IPS-18a (cell line): ENCODE data around the gene TUBA8.
A peak's percentile ranks its signal among the peaks of the same experiment; 100 is the strongest.
"Not testable (repeated sequence)": the region's sequence is repeated elsewhere in the genome, so short reads cannot be mapped to it uniquely, and the experiment has no call there.

Source experiments
- H3K27ac ChIP-seq: one replicate; pipeline ENCODE4 v1.5.1; 2013; ENCODE audit warnings: low read length
- H3K27me3 ChIP-seq: one replicate; pipeline ENCODE4 v1.6.1; 2013; ENCODE audit warnings: mild to moderate bottlenecking, low read length; ENCODE audit not compliant: control insufficient read depth, insufficient read depth
- H3K36me3 ChIP-seq: one replicate; pipeline ENCODE4 v1.6.1; 2013; ENCODE audit warnings: low read depth, low read length; ENCODE audit not compliant: control insufficient read depth
- H3K4me1 ChIP-seq: one replicate; pipeline ENCODE4 v1.6.1; 2013; ENCODE audit warnings: low read depth, low read length; ENCODE audit not compliant: control insufficient read depth
- H3K4me3 ChIP-seq: one replicate; pipeline ENCODE4 v1.5.1; 2013; ENCODE audit warnings: low read length
- H3K9ac ChIP-seq: one replicate; pipeline ENCODE4 v1.6.1; 2013; ENCODE audit warnings: mild to moderate bottlenecking, low read length, moderate library complexity
- H3K9me3 ChIP-seq: one replicate; pipeline ENCODE4 v1.6.1; 2013; ENCODE audit warnings: low read depth, low read length; ENCODE audit not compliant: control insufficient read depth

The TUBA8 gene

GRCh38 chr22:18093661-18094060 lies 16.9 kb upstream of the TUBA8 start:
- H3K27ac ChIP-seq = no peak overlapping the region
- H3K9ac ChIP-seq = no peak overlapping the region
- no peak overlapping the region for H3K4me3 ChIP-seq

GRCh38 chr22:18095101-18095805 lies 15.4 kb upstream of the TUBA8 start:
- peaks cover 1% of the 10 kb centered on the region for H3K36me3 ChIP-seq
- H3K4me1 ChIP-seq = no peaks in the 10 kb centered on the region
- no peaks in the 10 kb centered on the region for H3K9me3 ChIP-seq
- H3K27me3 ChIP-seq = no peaks in the 10 kb centered on the region
- no peak overlapping the region for H3K9ac ChIP-seq
- H3K27ac ChIP-seq = no peak overlapping the region
- H3K4me3 ChIP-seq = no peak overlapping the region

More at GRCh38 chr22:18093661-18094060, 16.9 kb upstream of the TUBA8 start:
- Histone ChIP-seq H3K36me3 (peaks cover 11% of the 10 kb centered on the region), H3K9me3 (no peaks in the 10 kb centered on the region), H3K4me1 (no peaks in the 10 kb centered on the region), H3K27me3 (no peaks in the 10 kb centered on the region)

- H3K27ac ChIP-seq = no peak overlapping the region
- no peaks in the 10 kb centered on the region for H3K36me3 ChIP-seq
Measured at GRCh38 chr22:18096823-18097222, 13.8 kb upstream of the TUBA8 start.

GRCh38 chr22:18100781-18101180 lies 9.8 kb upstream of the TUBA8 start:
- Histone ChIP-seq H3K4me1 (no peaks in the 10 kb centered on the region), H3K9ac (no peak overlapping the region), H3K4me3 (no peak overlapping the region), H3K27me3 (no peaks in the 10 kb centered on the region), H3K27ac (no peak overlapping the region), H3K9me3 (no peaks in the 10 kb centered on the region), H3K36me3 (no peaks in the 10 kb centered on the region)

More at GRCh38 chr22:18096823-18097222, 13.8 kb upstream of the TUBA8 start:
- H3K4me1 ChIP-seq = no peaks in the 10 kb centered on the region
- no peak overlapping the region for H3K4me3 ChIP-seq
- H3K9me3 ChIP-seq = no peaks in the 10 kb centered on the region
- no peak overlapping the region for H3K9ac ChIP-seq
- H3K27me3 ChIP-seq = no peaks in the 10 kb centered on the region

- Histone ChIP-seq H3K27me3 (no peaks in the 10 kb centered on the region), H3K9me3 (no peaks in the 10 kb centered on the region), H3K4me3 (no peak overlapping the region), H3K9ac (no peak overlapping the region), H3K4me1 (no peaks in the 10 kb centered on the region), H3K27ac (no peak overlapping the region), H3K36me3 (no peaks in the 10 kb centered on the region)
Measured at GRCh38 chr22:18101536-18101935, 9.1 kb upstream of the TUBA8 start.

- H3K4me1 ChIP-seq = no peaks in the 10 kb centered on the region
- H3K27ac ChIP-seq = no peak overlapping the region
- no peaks in the 10 kb centered on the region for H3K27me3 ChIP-seq
- H3K9me3 ChIP-seq = no peaks in the 10 kb centered on the region
- no peaks in the 10 kb centered on the region for H3K36me3 ChIP-seq
- no peak overlapping the region for H3K9ac ChIP-seq
- no peak overlapping the region for H3K4me3 ChIP-seq
Measured at GRCh38 chr22:18103527-18104269, 6.9 kb upstream of the TUBA8 start.

GRCh38 chr22:18104566-18104965 lies 6.0 kb upstream of the TUBA8 start:
- H3K9me3 ChIP-seq = no peaks in the 10 kb centered on the region

GRCh38 chr22:18105981-18106380 lies 4.6 kb upstream of the TUBA8 start:
- not testable (repeated sequence) for H3K27ac ChIP-seq

More at GRCh38 chr22:18104566-18104965, 6.0 kb upstream of the TUBA8 start:
- no peak overlapping the region for H3K9ac ChIP-seq
- H3K36me3 ChIP-seq = no peaks in the 10 kb centered on the region
- no peak overlapping the region for H3K27ac ChIP-seq
- peaks cover 6% of the 10 kb centered on the region for H3K27me3 ChIP-seq
- H3K4me3 ChIP-seq = no peak overlapping the region
- H3K4me1 ChIP-seq = no peaks in the 10 kb centered on the region

GRCh38 chr22:18106550-18107341 lies 3.9 kb upstream of the TUBA8 start:
- not testable (repeated sequence) for H3K36me3 ChIP-seq, H3K9ac ChIP-seq, H3K9me3 ChIP-seq, H3K27ac ChIP-seq, H3K4me1 ChIP-seq, H3K4me3 ChIP-seq
- H3K27me3 ChIP-seq = peaks cover 28% of the 10 kb centered on the region

More at GRCh38 chr22:18105981-18106380, 4.6 kb upstream of the TUBA8 start:
- not testable (repeated sequence) for H3K9ac ChIP-seq, H3K9me3 ChIP-seq, H3K4me3 ChIP-seq, H3K36me3 ChIP-seq, H3K4me1 ChIP-seq
- peaks cover 21% of the 10 kb centered on the region for H3K27me3 ChIP-seq

GRCh38 chr22:18108187-18108586 lies 2.4 kb upstream of the TUBA8 start:
- no peaks in the 10 kb centered on the region for H3K9me3 ChIP-seq
- peaks cover 5% of the 10 kb centered on the region for H3K4me1 ChIP-seq
- no peak overlapping the region for H3K27ac ChIP-seq
- no peak overlapping the region for H3K9ac ChIP-seq
- H3K36me3 ChIP-seq = no peaks in the 10 kb centered on the region
- H3K27me3 ChIP-seq = peaks cover 37% of the 10 kb centered on the region
- H3K4me3 ChIP-seq = no peak overlapping the region

GRCh38 chr22:18109410-18110193 lies 1.0 kb upstream of the TUBA8 start:
- Histone ChIP-seq H3K27me3 (peaks cover 37% of the 10 kb centered on the region), H3K36me3 (no peaks in the 10 kb centered on the region), H3K4me3 (peak overlapping the region; percentile 49), H3K9ac (no peak overlapping the region), H3K9me3 (no peaks in the 10 kb centered on the region), H3K27ac (no peak overlapping the region), H3K4me1 (peaks cover 5% of the 10 kb centered on the region)
